RPMI8226 (cell line): Measurements from ENCODE around the gene GAS1.

Experiments
- DNase-seq: peaks from one replicate; pipeline ENCODE4 v3.0.0-alpha.2; 2015

The GAS1 gene

DNA sequence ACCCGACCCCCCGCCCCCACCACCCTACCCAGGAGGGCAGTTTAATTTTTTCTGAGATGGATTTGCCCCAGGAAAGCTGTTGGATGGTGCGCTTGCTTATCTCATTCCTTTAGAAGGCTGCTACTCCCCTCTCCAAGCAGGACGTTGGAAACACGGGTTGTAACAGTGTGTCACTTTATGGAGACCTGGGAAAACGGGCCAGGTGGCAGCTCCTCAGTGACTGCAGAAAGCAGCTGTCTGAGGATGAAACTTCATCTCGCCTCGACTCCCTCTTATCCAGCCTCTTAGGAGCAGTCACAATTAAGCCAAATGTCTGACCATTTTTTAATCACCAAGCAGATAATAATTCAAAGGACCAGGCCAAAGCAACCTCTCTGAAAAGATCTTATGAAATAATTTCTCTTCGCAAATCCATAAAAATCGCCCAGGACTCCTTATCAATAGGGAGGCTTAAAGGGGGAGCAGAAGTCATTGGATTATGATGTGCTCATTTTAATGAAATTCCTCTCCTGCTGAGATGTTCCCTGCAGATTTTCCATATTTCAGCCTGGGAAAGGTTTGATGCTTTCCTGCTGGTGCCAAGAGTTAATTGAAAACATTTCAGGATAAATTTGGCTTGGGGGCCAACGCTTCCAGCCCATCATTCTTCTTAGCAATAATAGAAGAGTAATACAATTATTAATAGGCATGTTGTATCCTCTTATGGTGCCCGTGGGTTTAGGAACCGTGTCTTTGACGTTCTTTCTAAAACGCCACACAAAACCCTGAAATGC lies 26.0 kb downstream of the GAS1 start:
- no peak for DNase-seq

DNA sequence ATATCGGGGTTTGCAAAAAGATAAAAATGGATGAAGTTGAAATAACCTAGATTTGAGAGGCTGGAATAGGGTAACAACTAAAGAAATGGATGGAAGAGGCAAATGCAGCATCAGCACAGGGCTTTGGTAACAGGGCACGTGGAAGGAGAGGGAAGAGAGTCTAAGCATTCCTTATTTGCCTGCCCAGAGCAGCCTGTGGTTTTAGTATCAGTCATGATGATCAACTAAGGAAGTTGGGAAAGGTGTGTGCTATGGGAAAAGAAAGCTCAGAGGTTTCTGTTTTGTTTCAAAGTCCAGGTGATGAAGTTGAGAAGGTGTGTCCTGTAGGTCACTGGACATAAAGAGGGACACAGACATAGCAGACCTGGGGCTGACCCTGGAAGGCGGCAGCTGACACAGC lies 28.8 kb downstream of the GAS1 start:
- DNase-seq: no peak

DNA sequence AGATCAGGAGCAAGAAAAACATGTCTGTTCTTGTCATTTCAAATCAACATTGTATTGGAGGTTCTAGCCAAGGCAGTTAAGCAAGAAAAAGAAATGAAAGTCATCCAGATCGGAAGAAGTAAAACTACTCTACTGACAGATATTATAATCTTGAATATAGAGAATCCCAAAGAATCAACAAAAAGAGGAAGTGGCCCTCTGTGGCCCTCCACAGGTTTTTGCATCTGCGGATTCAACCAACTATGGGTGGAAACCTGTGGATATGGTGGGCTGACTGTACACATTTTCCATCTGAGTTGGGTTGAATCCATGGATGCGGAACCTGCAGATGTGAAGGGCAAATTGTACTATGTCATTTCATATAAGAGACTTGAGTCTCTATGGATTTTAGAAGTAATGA lies 35.1 kb downstream of the GAS1 start:
- DNase-seq: no peak

DNA sequence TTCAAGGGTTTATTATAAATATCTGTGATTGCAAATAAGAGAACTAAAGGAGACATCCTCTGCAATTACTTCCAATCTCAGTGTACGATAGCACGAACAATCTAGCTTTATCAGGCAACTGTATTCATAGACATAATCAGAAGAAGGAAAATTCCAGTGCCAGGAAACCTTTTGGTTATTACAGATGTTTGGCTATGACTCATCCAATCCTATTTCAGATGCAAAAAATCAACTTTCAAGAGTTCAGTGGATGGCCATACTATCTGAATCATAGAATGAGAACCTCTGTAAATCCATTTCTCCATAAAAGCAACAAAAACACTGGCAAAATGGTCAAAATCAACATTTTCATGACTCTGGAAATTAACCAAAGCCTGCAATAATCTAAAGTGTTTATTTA lies 37.9 kb downstream of the GAS1 start:
- DNase-seq: no peak

DNA sequence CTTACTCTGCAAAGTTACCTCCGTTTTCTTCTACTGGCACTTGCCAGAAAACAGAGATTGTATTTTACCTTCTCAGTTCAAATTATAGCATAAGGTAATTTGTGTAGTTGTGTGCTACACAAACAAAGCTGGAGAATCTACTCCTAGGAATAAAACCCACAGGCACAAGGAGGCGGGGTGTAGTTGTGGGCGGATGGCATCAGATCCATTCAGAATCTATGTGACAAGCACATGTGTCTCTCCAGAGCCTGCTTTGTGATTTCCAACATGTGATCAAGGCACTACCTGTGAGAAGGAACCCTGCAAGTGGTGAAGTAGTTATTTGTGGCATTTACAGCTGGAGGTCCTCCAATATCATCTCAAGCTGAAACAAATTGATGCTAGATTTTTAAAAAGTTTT lies 39.0 kb downstream of the GAS1 start:
- no peak for DNase-seq

DNA sequence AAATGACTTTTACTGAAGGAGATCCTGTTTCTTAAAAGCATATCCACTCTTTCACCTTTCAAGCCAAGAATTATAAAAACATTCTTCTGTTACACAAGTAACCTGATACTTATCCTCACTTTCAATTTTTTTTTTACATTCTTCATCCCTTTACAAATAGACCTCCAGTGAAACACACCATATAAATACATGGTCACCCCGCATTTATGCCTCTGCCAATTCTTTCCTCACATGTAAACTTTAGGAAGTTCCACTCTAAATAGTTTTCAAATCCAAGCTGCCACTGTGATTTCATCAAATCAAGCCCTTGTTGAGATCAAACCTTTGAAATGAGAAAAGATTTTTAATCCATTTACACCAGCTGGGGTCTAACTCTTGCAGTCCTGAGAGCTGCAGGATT lies 40.0 kb downstream of the GAS1 start:
- DNase-seq: no peak

DNA sequence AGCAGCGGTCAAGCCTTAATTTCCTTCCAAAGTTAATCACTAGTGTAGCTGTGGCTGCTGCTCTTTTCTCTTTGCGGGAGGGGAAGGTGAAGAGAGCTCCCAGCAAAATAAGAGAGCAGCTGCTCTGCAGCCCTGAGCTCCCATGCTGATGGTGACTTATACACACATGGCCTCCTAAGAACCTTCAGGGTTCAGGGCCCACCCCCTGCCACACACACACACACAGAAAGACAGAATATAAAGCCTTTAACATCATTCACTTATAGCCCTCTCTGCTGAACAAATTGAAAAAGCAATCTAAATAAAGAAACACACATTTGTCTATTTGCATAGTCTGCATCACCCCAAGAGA lies 43.6 kb downstream of the GAS1 start:
- no peak for DNase-seq

DNA sequence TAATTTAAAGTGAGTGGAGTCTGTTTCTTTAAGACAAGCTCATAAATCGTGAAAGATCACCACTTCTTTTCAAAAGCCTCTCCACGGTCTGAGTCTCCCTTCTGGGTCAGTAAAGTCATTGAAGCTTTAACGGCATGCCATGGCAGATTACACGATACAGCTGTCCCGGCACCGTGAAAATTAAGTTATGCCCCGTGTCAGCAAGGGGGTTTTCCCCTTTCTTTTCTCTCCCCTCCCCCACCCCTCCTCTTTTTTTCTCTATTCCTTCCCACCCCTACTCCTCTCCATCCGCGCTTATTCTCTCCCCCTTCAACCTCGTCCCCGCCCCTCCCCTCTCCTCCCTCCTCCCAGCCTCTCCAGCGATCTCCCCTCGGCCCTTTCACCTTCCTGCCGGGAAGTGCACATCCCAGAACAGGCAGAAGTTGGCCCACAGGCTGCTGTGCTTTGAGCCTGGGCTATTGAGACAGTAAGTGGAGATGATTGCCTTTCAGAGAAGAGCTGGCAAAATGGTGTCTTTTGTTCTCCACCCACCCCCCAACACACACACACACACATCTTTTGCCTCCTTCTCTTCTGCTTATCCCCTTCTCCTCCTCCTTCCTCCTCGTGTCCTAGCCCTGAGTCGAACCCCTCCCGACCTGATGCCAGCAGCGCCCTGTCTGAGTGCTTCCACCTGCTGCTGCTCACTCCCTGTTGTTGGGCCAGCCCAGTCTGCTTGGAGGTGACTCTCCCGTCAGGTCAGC lies 44.1 kb downstream of the GAS1 start:
- DNase-seq: no peak

DNA sequence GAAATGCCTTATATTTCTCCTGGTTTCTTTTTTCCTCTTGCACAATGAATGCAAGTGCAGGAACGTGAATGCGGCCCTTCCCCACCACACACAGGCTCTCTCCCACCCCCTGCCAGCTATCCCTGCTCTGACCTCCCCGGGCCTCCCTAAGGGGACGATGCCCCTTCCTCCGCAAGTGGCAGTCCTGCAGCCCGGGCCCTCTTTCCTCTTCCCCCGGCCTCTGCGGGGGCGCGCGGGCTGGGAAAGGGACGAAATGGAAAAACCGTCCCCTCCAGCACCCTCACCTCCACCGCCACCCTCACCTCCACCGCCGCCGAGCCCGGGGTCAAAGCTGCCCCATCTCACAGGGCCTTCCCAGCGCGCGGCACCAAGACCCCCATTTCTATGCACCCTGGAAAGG lies 44.7 kb downstream of the GAS1 start:
- DNase-seq: no peak

DNA sequence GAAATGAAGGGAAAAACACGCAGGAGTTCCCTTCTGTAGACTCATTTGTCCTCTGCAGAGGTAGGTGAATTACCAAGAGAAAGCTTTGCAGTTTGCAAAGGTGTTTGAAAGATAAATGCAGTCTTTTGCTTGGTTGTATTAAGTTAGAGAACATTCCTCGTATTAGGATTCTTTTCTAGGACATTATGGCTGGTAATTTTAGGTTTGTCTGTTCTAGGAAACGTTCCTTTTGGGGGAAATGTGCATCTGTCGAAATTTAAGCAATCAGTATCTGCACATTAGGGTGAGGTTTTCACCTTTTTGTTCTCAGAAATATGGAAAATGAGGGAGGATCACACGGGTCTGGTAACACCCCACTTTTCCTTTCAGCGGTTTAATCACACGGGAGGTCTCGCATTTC lies 45.1 kb downstream of the GAS1 start:
- no peak for DNase-seq

DNA sequence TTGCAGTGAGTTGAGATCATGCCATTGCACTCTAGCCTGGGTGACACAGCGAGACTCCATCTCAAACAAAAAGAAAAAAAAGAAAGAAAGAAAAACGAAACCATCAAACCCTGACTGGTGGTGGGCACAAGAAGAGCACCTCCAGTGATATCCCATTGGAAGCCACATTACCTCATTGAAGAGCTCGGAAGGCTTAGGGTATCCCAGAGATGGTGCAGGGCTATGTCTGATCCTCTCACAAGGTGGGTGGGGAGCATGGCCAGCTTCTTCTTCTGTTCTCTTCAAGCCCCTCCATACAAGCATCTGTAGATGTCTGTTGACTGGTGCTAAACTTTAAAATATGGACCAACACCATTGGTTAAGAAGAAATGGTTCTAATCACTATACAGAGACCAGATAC lies 45.8 kb downstream of the GAS1 start:
- no peak for DNase-seq
